ENCODE results near the gene RADIL.
A peak's percentile ranks its signal among the peaks of the same experiment; 100 is the strongest.

The RADIL gene

GRCh38 chr7:4791738-4792536, 91.6 kb downstream of the RADIL start:
- H3K27ac ChIP-seq, result peak overlapping the region; percentile 53
- no peak for TF ChIP-seq ZFX (IDR thresholded peaks at IDR 0.05; ENCODE audit: borderline replicate concordance)
- TF ChIP-seq CTCF (IDR thresholded peaks at IDR 0.05), result peak; percentile 99

GRCh38 chr7:4791101-4791737, 92.3 kb downstream of the RADIL start:
- TF ChIP-seq CTCF (IDR thresholded peaks at IDR 0.05) (no peak), ZFX (IDR thresholded peaks at IDR 0.05; ENCODE audit: borderline replicate concordance) (no peak)
- no peak overlapping the region for H3K27ac ChIP-seq

GRCh38 chr7:4790516-4790991, 93.0 kb downstream of the RADIL start:
- H3K27ac ChIP-seq, result no peak overlapping the region

GRCh38 chr7:4790078-4790465, 93.4 kb downstream of the RADIL start:
- no peak overlapping the region for H3K27ac ChIP-seq
- no peak for TF ChIP-seq ZFX (IDR thresholded peaks at IDR 0.05; ENCODE audit: borderline replicate concordance)
- TF ChIP-seq CTCF (IDR thresholded peaks at IDR 0.05), result no peak

More at GRCh38 chr7:4790516-4790991, 93.0 kb downstream of the RADIL start:
- no peak for TF ChIP-seq CTCF (IDR thresholded peaks at IDR 0.05)
- TF ChIP-seq ZFX (IDR thresholded peaks at IDR 0.05; ENCODE audit: borderline replicate concordance), result no peak

- no peak for TF ChIP-seq CTCF (IDR thresholded peaks at IDR 0.05)
- no peak overlapping the region for H3K27ac ChIP-seq
Measured at GRCh38 chr7:4789194-4790077, 94.1 kb downstream of the RADIL start.

GRCh38 chr7:4788627-4789189, 94.8 kb downstream of the RADIL start:
- TF ChIP-seq CTCF (IDR thresholded peaks at IDR 0.05), result no peak
- no peak for TF ChIP-seq ZFX (IDR thresholded peaks at IDR 0.05; ENCODE audit: borderline replicate concordance)
- no peak overlapping the region for H3K27ac ChIP-seq

Data from 22Rv1 (cell line).